Stromal cell of bone marrow (primary cell): ENCODE measurements around the gene PAX7.
"Not testable (repeated sequence)": the region's sequence is repeated elsewhere in the genome, so short reads cannot be mapped to it uniquely, and the experiment has no call there.

ENCODE experiments used
- DNase-seq: peaks from one replicate; pipeline ENCODE4 v3.0.0-alpha.2; 2012; ENCODE audit warnings: low read depth

Gene PAX7

GRCh38 chr1:18761948-18762840 lies 131.5 kb downstream of the PAX7 start:
- no peak for DNase-seq

GRCh38 chr1:18764362-18764761 lies 133.7 kb downstream of the PAX7 start:
- no peak for DNase-seq

GRCh38 chr1:18765725-18766124 lies 135.1 kb downstream of the PAX7 start:
- DNase-seq: no peak

GRCh38 chr1:18766328-18766727 lies 135.7 kb downstream of the PAX7 start:
- no peak for DNase-seq

- DNase-seq: not testable (repeated sequence)
Measured at GRCh38 chr1:18767576-18767975, 136.9 kb downstream of the PAX7 start.

- no peak for DNase-seq
Measured at GRCh38 chr1:18768086-18768485, 137.4 kb downstream of the PAX7 start.

- DNase-seq: no peak
Measured at GRCh38 chr1:18769140-18769539, 138.5 kb downstream of the PAX7 start.

- no peak for DNase-seq
Measured at GRCh38 chr1:18770799-18771198, 140.2 kb downstream of the PAX7 start.

GRCh38 chr1:18773753-18774152 lies 143.1 kb downstream of the PAX7 start:
- DNase-seq: no peak

GRCh38 chr1:18775341-18775740 lies 144.7 kb downstream of the PAX7 start:
- DNase-seq: no peak

- DNase-seq: no peak
Measured at GRCh38 chr1:18776777-18777176, 146.1 kb downstream of the PAX7 start.

GRCh38 chr1:18778437-18778836 lies 147.8 kb downstream of the PAX7 start:
- no peak for DNase-seq

- no peak for DNase-seq
Measured at GRCh38 chr1:18781031-18781430, 150.4 kb downstream of the PAX7 start.

GRCh38 chr1:18783705-18784481 lies 153.2 kb downstream of the PAX7 start:
- DNase-seq: no peak

GRCh38 chr1:18784482-18784831 lies 153.8 kb downstream of the PAX7 start:
- DNase-seq: no peak

GRCh38 chr1:18786149-18786548 lies 155.5 kb downstream of the PAX7 start:
- DNase-seq: no peak

GRCh38 chr1:18787825-18788385 lies 157.3 kb downstream of the PAX7 start:
- no peak for DNase-seq

GRCh38 chr1:18789246-18789645 lies 158.6 kb downstream of the PAX7 start:
- DNase-seq: no peak

GRCh38 chr1:18792747-18793146 lies 162.1 kb downstream of the PAX7 start:
- DNase-seq: no peak

- no peak for DNase-seq
Measured at GRCh38 chr1:18793164-18793563, 162.5 kb downstream of the PAX7 start.

GRCh38 chr1:18794051-18794450 lies 163.4 kb downstream of the PAX7 start:
- no peak for DNase-seq

GRCh38 chr1:18794561-18794960 lies 163.9 kb downstream of the PAX7 start:
- DNase-seq: no peak
